GM12864 (cell line): ENCODE data around the gene RHCE.
"Not testable (repeated sequence)": the region's sequence is repeated elsewhere in the genome, so short reads cannot be mapped to it uniquely, and the experiment has no call there.

ENCODE experiments used
- DNase-seq: peaks from one replicate; pipeline ENCODE4 v3.0.0-alpha.2; 2011; ENCODE audit warnings: low read depth
- H3K4me3 ChIP-seq: 2 replicates; pipeline ENCODE4 v1.5.1; 2011; ENCODE audit warnings: mild to moderate bottlenecking, low read depth, low read length, control low read depth

The RHCE gene

GRCh38 chr1:25329336-25329735 lies 91.3 kb downstream of the RHCE start:
- DNase-seq, H3K4me3 ChIP-seq: not testable (repeated sequence)

- not testable (repeated sequence) for DNase-seq, H3K4me3 ChIP-seq
Observed at GRCh38 chr1:25328791-25329185, 91.8 kb downstream of the RHCE start.

GRCh38 chr1:25327864-25328790 lies 92.5 kb downstream of the RHCE start:
- not testable (repeated sequence) for H3K4me3 ChIP-seq, DNase-seq

- DNase-seq, H3K4me3 ChIP-seq: not testable (repeated sequence)
Observed at GRCh38 chr1:25324407-25324806, 96.2 kb downstream of the RHCE start.

- not testable (repeated sequence) for DNase-seq, H3K4me3 ChIP-seq
Observed at GRCh38 chr1:25322127-25322526, 98.5 kb downstream of the RHCE start.

- not testable (repeated sequence) for DNase-seq, H3K4me3 ChIP-seq
Observed at GRCh38 chr1:25320314-25320938, 100.2 kb downstream of the RHCE start.

- H3K4me3 ChIP-seq, DNase-seq: not testable (repeated sequence)
Observed at GRCh38 chr1:25312806-25313470, 107.7 kb downstream of the RHCE start.
